Measurements from ENCODE around the gene ESRRA.
A peak's percentile ranks its signal among the peaks of the same experiment; 100 is the strongest.

Gene ESRRA

DNA sequence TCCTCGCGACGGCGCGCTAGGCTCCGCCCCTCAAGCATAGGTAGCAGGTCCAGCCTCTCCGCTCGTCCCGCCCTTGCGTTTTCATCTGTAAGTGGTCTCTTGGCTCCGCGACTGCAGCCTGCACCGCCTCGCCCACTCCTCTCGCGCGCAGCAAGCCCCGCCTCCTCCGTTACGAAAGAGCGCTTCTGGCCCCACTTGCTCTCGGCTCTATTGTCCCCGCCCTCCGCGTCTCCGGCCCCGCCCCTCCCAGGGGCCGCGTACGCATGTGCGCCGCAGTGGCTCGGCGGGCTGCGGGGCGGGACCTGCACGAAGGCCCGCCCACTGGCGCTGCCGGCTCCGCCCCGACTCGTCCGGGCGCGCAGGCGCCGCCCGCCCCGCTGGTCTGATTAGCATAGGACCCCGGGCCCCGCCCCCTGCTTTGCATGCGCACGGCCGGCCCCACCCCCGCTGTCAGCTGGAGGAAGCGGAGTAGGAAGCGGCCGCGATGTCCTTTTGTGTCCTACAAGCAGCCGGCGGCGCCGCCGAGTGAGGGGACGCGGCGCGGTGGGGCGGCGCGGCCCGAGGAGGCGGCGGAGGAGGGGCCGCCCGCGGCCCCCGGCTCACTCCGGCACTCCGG lies at the start of gene ESRRA:
Gene ESRRA, plus strand, starts transcription at position 450 of the 616 bp plus-strand sequence. CDS start 1,656 bp downstream, outside the sequence.
- Histone ChIP-seq H3K4me1 (ENCODE audit: control insufficient read depth in 1 of 2, insufficient read depth in 2 of 2, low read length in 2 of 2) (peaks cover 6 to 29% of the 10 kb centered on the region in 2 donors), H3K27ac (ENCODE audit: low read length) (peak within 1 kb of the TSS; percentile 96), H3K36me3 (ENCODE audit: control insufficient read depth in 1 of 2, insufficient read depth in 2 of 2, low read length in 2 of 2) (no peaks in the 10 kb centered on the region), H3K4me3 (ENCODE audit: low read depth in 1 of 2, low read length in 2 of 2) (peak within 1 kb of the TSS; percentile 78 to 79), H3K27me3 (ENCODE audit: low read depth, low read length) (peaks cover 7% of the 10 kb centered on the region), H3K9me3 (ENCODE audit: control insufficient read depth in 1 of 2, low read length in 2 of 2) (no peaks in the 10 kb centered on the region)

DNA sequence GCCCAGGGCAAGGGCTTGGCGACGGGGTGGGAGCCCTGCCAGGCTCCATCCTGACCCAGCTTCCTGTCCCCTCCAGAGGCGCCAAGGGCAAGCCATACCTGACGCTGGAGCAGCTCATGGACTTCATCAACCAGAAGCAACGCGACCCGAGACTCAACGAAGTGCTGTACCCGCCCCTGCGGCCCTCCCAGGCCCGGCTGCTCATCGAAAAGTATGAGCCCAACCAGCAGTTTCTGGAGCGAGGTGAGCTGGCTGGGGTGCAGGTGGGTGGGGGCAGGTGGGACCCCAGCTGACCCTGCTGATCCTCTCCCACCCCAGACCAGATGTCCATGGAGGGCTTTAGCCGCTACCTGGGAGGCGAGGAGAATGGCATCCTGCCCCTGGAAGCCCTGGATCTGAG lies 49.0 kb upstream of the ESRRA start:
- Histone ChIP-seq H3K9me3 (ENCODE audit: control insufficient read depth in 1 of 2, low read length in 2 of 2) (no peaks in the 10 kb centered on the region), H3K27me3 (ENCODE audit: low read depth, low read length) (no peaks in the 10 kb centered on the region), H3K27ac (ENCODE audit: low read length) (no peak overlapping the region), H3K4me1 (ENCODE audit: control insufficient read depth in 1 of 2, insufficient read depth in 2 of 2, low read length in 2 of 2) (peaks cover 0 to 22% of the 10 kb centered on the region in 2 donors), H3K36me3 (ENCODE audit: control insufficient read depth in 1 of 2, insufficient read depth in 2 of 2, low read length in 2 of 2) (peaks cover 24 to 47% of the 10 kb centered on the region in 2 donors), H3K4me3 (ENCODE audit: low read depth in 1 of 2, low read length in 2 of 2) (no peak overlapping the region)

DNA sequence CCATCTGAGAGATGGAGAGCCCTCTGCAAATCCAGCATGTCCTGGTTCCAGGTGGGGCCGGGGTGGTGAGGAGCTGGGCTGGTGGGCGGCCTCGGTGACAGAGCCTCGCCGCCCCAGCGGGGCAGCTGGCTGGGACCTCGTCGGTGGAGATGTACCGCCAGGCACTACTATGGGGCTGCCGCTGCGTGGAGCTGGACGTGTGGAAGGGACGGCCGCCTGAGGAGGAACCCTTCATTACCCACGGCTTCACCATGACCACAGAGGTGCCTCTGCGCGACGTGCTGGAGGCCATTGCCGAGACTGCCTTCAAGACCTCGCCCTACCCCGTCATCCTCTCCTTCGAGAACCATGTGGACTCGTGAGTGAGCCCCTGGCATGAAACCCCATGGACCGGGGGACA lies 47.0 kb upstream of the ESRRA start:
- H3K4me1 ChIP-seq (ENCODE audit: control insufficient read depth in 1 of 2, insufficient read depth in 2 of 2, low read length in 2 of 2) = peaks cover 0 to 6% of the 10 kb centered on the region in 2 donors
- no peaks in the 10 kb centered on the region for H3K27me3 ChIP-seq (ENCODE audit: low read depth, low read length)
- H3K27ac ChIP-seq (ENCODE audit: low read length) = no peak overlapping the region
- no peaks in the 10 kb centered on the region for H3K9me3 ChIP-seq (ENCODE audit: control insufficient read depth in 1 of 2, low read length in 2 of 2)
- H3K36me3 ChIP-seq (ENCODE audit: control insufficient read depth in 1 of 2, insufficient read depth in 2 of 2, low read length in 2 of 2) = peaks cover 29 to 68% of the 10 kb centered on the region in 2 donors
- no peak overlapping the region for H3K4me3 ChIP-seq (ENCODE audit: low read depth in 1 of 2, low read length in 2 of 2)

DNA sequence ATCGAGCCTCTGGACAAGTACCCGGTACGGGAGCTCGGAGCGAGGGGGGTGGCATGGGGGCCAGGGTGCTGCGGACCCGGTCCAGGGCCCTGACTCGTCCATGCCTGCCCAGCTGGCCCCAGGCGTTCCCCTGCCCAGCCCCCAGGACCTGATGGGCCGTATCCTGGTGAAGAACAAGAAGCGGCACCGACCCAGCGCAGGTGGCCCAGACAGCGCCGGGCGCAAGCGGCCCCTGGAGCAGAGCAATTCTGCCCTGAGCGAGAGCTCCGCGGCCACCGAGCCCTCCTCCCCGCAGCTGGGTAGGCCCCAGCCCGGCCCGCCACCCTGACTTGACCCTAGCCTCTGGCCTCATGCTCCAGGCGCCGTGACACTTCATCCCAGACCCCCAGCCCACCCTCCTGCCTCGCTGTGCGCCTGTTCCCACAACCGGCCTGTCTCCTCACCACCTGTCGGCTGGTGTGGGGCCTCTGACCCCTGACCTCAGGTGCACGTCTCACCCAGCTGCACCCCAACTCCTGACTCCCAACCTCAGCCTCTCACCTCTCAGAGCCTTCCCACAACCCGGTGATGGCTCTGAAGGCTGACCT lies 46.3 kb upstream of the ESRRA start:
- H3K4me3 ChIP-seq (ENCODE audit: low read depth in 1 of 2, low read length in 2 of 2) = no peak overlapping the region
- no peak overlapping the region for H3K27ac ChIP-seq (ENCODE audit: low read length)
- no peaks in the 10 kb centered on the region for H3K9me3 ChIP-seq (ENCODE audit: control insufficient read depth in 1 of 2, low read length in 2 of 2)
- no peaks in the 10 kb centered on the region for H3K4me1 ChIP-seq (ENCODE audit: control insufficient read depth in 1 of 2, insufficient read depth in 2 of 2, low read length in 2 of 2)
- H3K36me3 ChIP-seq (ENCODE audit: control insufficient read depth in 1 of 2, insufficient read depth in 2 of 2, low read length in 2 of 2) = peaks cover 36 to 72% of the 10 kb centered on the region in 2 donors
- no peaks in the 10 kb centered on the region for H3K27me3 ChIP-seq (ENCODE audit: low read depth, low read length)

DNA sequence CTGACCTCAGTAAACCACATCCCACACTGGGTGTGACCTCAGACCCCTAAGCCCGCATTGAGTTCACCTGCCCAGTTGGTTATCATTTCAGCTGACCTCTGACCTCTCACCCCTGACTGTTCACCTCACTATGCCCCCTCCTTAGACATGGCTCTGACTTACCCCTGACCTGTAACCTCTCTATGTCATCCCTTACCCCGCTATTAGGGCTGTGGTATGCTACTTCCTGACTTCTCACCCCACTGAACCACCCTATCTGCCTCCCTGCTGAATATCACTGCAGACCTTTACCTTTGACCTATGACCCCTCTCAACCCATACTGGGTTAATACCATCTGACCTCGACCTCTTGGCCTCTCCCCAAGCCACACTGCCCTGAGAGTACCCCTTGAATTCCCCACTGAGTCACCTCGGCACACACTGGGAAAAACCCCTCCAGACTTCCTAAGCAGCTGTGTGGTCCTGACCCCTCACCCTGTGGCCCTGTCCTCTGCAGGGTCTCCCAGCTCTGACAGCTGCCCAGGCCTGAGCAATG lies 45.7 kb upstream of the ESRRA start:
- H3K9me3 ChIP-seq (ENCODE audit: control insufficient read depth in 1 of 2, low read length in 2 of 2) = no peaks in the 10 kb centered on the region
- peaks cover 36 to 69% of the 10 kb centered on the region in 2 donors for H3K36me3 ChIP-seq (ENCODE audit: control insufficient read depth in 1 of 2, insufficient read depth in 2 of 2, low read length in 2 of 2)
- H3K27ac ChIP-seq (ENCODE audit: low read length) = no peak overlapping the region
- H3K27me3 ChIP-seq (ENCODE audit: low read depth, low read length) = no peaks in the 10 kb centered on the region
- no peak overlapping the region for H3K4me3 ChIP-seq (ENCODE audit: low read depth in 1 of 2, low read length in 2 of 2)
- H3K4me1 ChIP-seq (ENCODE audit: control insufficient read depth in 1 of 2, insufficient read depth in 2 of 2, low read length in 2 of 2) = no peaks in the 10 kb centered on the region

DNA sequence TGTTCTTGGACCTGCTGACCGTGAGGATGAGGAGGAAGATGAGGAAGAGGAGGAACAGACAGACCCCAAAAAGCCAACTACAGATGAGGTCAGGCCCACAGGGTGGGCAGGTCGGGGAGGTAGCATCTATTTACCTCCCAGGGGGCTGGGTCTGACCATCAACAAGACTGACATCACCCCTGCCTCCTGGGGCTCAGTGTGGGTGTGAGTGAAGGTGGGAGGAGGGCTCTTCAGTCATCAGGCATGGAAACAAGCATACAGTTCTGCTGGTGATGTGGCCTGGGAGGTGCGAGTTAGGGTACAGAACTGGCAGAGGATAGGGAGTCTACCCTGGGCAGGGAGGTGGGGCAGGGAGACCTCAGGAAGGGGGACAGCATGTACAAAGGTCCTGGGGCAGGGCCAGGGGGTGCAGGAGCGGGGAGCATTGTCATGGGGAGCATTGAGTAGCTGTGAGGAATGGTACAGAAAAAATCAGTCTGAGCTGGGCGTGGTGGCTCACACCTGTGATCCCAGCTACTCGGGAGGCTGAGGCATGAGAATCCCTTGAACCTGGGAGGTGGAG lies 45.1 kb upstream of the ESRRA start:
- Histone ChIP-seq H3K9me3 (ENCODE audit: control insufficient read depth in 1 of 2, low read length in 2 of 2) (no peaks in the 10 kb centered on the region), H3K27ac (ENCODE audit: low read length) (no peak overlapping the region), H3K4me1 (ENCODE audit: control insufficient read depth in 1 of 2, insufficient read depth in 2 of 2, low read length in 2 of 2) (no peaks in the 10 kb centered on the region), H3K27me3 (ENCODE audit: low read depth, low read length) (no peaks in the 10 kb centered on the region), H3K4me3 (ENCODE audit: low read depth in 1 of 2, low read length in 2 of 2) (no peak overlapping the region), H3K36me3 (ENCODE audit: control insufficient read depth in 1 of 2, insufficient read depth in 2 of 2, low read length in 2 of 2) (peaks cover 31 to 66% of the 10 kb centered on the region in 2 donors)

DNA sequence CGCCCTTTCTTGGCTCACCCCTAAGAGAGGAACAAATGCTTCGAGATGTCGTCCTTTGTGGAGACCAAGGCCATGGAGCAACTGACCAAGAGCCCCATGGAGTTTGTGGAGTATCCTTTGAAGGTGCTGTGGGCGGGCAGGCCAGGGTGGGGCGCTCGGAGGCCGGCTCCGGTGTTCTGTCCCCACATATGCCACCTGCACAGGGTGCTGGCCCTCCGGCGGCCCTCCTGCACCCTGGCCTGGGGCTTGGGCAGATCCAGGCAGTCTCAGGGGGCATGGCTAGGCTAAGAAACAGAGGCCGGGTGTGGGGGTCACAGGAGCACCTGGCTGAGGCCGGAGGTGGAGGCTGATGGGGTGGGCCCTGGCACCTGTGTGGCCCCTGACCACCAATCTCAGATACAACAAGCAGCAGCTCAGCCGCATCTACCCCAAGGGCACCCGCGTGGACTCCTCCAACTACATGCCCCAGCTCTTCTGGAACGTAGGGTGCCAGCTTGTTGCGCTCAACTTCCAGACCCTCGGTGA lies 43.7 kb upstream of the ESRRA start:
- Histone ChIP-seq H3K27me3 (ENCODE audit: low read depth, low read length) (no peaks in the 10 kb centered on the region), H3K27ac (ENCODE audit: low read length) (no peak overlapping the region), H3K4me3 (ENCODE audit: low read depth in 1 of 2, low read length in 2 of 2) (no peak overlapping the region), H3K36me3 (ENCODE audit: control insufficient read depth in 1 of 2, insufficient read depth in 2 of 2, low read length in 2 of 2) (peaks cover 40 to 67% of the 10 kb centered on the region in 2 donors), H3K4me1 (ENCODE audit: control insufficient read depth in 1 of 2, insufficient read depth in 2 of 2, low read length in 2 of 2) (no peaks in the 10 kb centered on the region), H3K9me3 (ENCODE audit: control insufficient read depth in 1 of 2, low read length in 2 of 2) (no peaks in the 10 kb centered on the region)

DNA sequence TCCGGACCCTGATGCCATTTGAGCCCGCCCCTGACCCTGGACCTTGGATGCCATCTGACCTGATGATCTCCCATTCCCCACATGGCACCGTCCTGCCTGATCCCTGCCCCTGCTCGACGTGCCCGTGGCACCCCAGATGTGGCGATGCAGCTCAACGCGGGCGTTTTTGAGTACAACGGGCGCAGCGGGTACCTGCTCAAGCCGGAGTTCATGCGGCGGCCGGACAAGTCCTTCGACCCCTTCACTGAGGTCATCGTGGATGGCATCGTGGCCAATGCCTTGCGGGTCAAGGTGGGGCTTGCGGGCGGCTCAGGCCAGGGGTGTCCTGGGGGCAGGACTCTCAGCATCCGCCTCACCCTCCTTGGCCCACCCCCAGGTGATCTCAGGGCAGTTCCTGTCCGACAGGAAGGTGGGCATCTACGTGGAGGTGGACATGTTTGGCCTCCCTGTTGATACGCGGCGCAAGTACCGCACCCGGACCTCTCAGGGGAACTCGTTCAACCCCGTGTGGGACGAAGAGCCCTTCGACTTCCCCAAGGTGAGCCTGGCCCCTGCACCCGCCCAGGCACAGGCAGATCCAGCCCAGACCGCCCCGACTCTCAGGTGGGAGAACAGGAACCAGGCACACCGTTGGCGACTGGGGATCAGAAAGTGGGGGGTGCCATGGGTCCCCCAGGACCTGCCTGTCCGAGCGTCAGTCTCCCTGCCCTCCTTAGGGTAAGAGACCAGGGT lies 42.9 kb upstream of the ESRRA start:
- H3K4me3 ChIP-seq (ENCODE audit: low read depth in 1 of 2, low read length in 2 of 2) = no peak overlapping the region
- no peaks in the 10 kb centered on the region for H3K9me3 ChIP-seq (ENCODE audit: control insufficient read depth in 1 of 2, low read length in 2 of 2)
- H3K27me3 ChIP-seq (ENCODE audit: low read depth, low read length) = no peaks in the 10 kb centered on the region
- H3K27ac ChIP-seq (ENCODE audit: low read length) = no peak overlapping the region
- H3K36me3 ChIP-seq (ENCODE audit: control insufficient read depth in 1 of 2, insufficient read depth in 2 of 2, low read length in 2 of 2) = peaks cover 39 to 65% of the 10 kb centered on the region in 2 donors
- H3K4me1 ChIP-seq (ENCODE audit: control insufficient read depth in 1 of 2, insufficient read depth in 2 of 2, low read length in 2 of 2) = no peaks in the 10 kb centered on the region

DNA sequence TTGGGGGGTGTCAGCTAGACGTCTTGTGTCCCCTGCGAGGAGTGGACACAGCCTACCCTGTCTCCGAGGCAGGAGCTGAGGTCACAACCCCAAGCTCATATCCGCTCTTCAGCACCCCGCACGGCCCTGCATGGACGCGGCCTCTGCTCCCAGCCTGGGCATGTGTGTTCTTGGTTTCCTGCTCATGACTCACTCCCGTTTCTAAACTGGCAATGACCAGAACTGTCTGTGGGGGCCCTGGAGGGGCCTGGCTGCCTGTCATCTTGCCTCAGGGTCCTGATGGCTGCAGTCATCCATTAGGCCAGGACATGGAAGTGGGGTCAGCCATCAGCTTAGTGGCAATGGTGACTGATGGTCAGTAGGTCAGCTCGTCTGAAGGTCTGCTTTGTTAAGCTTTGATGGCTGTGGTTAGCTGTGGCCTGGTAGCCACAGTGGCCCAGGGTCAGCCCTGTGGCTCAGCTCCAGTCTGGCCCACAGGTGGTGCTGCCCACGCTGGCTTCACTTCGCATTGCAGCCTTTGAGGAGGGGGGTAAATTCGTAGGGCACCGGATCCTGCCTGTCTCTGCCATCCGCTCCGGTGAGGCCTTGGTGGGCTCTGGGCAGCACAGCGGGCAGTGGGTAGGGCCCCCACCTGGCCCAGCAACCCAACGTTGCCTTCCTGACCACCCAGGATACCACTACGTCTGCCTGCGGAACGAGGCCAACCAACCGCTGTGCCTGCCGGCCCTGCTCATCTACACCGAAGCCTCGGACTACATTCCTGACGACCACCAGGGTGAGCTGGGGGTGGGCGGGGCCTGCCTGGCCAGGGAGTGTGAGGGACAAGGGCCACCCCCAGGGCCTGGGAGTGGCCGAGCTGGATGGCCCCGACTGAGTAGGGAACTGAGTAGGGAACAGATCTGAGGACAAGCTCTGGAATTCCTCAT lies 42.0 kb upstream of the ESRRA start:
- H3K36me3 ChIP-seq (ENCODE audit: control insufficient read depth in 1 of 2, insufficient read depth in 2 of 2, low read length in 2 of 2) = peaks cover 39 to 62% of the 10 kb centered on the region in 2 donors
- H3K9me3 ChIP-seq (ENCODE audit: control insufficient read depth in 1 of 2, low read length in 2 of 2) = no peaks in the 10 kb centered on the region
- H3K4me3 ChIP-seq (ENCODE audit: low read depth in 1 of 2, low read length in 2 of 2) = no peak overlapping the region
- H3K27me3 ChIP-seq (ENCODE audit: low read depth, low read length) = no peaks in the 10 kb centered on the region
- H3K27ac ChIP-seq (ENCODE audit: low read length) = no peak overlapping the region
- peaks cover 3 to 7% of the 10 kb centered on the region in 2 donors for H3K4me1 ChIP-seq (ENCODE audit: control insufficient read depth in 1 of 2, insufficient read depth in 2 of 2, low read length in 2 of 2)

DNA sequence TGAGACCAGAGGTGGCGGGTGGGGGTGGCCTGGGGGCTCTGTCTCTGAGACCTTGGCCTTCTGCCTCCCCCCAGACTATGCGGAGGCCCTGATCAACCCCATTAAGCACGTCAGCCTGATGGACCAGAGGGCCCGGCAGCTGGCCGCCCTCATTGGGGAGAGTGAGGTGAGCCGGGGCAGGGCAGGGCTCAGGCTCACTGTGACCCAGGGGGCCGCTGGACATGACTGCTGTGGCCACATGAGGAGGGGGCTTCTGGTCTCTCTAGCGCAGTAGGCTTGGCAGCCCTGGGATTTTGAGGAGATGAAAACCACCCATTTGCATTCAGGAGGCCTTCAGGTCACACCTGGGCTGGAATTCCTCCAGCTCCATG lies 41.4 kb upstream of the ESRRA start:
- Histone ChIP-seq H3K27ac (ENCODE audit: low read length) (no peak overlapping the region), H3K27me3 (ENCODE audit: low read depth, low read length) (no peaks in the 10 kb centered on the region), H3K4me1 (ENCODE audit: control insufficient read depth in 1 of 2, insufficient read depth in 2 of 2, low read length in 2 of 2) (peaks cover 9 to 13% of the 10 kb centered on the region in 2 donors), H3K36me3 (ENCODE audit: control insufficient read depth in 1 of 2, insufficient read depth in 2 of 2, low read length in 2 of 2) (peaks cover 34 to 56% of the 10 kb centered on the region in 2 donors), H3K9me3 (ENCODE audit: control insufficient read depth in 1 of 2, low read length in 2 of 2) (no peaks in the 10 kb centered on the region), H3K4me3 (ENCODE audit: low read depth in 1 of 2, low read length in 2 of 2) (no peak overlapping the region)

Measured in muscle layer of duodenum (tissue), 2 donors.